PC-3 (cell line): ENCODE measurements around the gene FOXN3. TPM values are rescaled to one million over a fixed set of nuclear protein-coding genes. Genes with fewer than 3 reads are reported as not detected.

Experiments used
- ATAC-seq: fragments of 200-7000 bp; cut with Tn5 transposase; 2 replicates; pipeline ENCODE4 v1.9.1; 2020; ENCODE audit warnings: mild to moderate bottlenecking, moderate library complexity
- BruUV-seq: library from RNA; stranded (reverse); fragments of 400-500 nt; replicated peaks from 2 replicates; lab custom pipeline; 2021; lab: Mats Ljungman, UMichigan
- CTCF ChIA-PET: fragments of 300-600 bp; sonication (Branson Sonifier 250); formaldehyde crosslinking; loops from one replicate; lab custom pipeline; 2022; ENCODE audit warnings: antibody characterized with exemption; lab: Charles Lee
- POLR2A ChIA-PET: fragments of 300-600 bp; sonication (Branson Sonifier 250); formaldehyde crosslinking; loops from one replicate; lab custom pipeline; 2022; ENCODE audit warnings: antibody characterized with exemption; ENCODE audit not compliant: unreplicated experiment; lab: Charles Lee
- DNase-seq: peaks from one replicate; pipeline ENCODE4 v3.0.0-alpha.2; 2015
- H2AFZ ChIP-seq: fragments of 300-600 bp; sonication (generic); 2 replicates; pipeline ENCODE4 v1.6.0; 2016; ENCODE audit warnings: antibody characterized with exemption, low read length
- H3F3A ChIP-seq: fragments of 300-600 bp; sonication (generic); one replicate; pipeline ENCODE4 v1.6.0; 2017; ENCODE audit warnings: antibody characterized with exemption, low read length, control low read depth, mild to moderate bottlenecking; ENCODE audit not compliant: unreplicated experiment
- H3K27ac ChIP-seq: fragments of 300-600 bp; sonication (generic); 2 replicates; pipeline ENCODE4 v1.5.1; 2016; ENCODE audit warnings: mild to moderate bottlenecking, low read length
- H3K27me3 ChIP-seq: fragments of 300-600 bp; sonication (generic); 2 replicates; pipeline ENCODE4 v1.6.1; 2016; ENCODE audit warnings: low read length, mixed read lengths
- H3K36me3 ChIP-seq: fragments of 300-600 bp; sonication (generic); 2 replicates; pipeline ENCODE4 v1.6.1; 2016; ENCODE audit warnings: low read depth, mixed run types, low read length, mixed read lengths
- H3K4me1 ChIP-seq: fragments of 300-600 bp; sonication (generic); 2 replicates; pipeline ENCODE4 v1.5.1; 2016; ENCODE audit warnings: low read length; ENCODE audit not compliant: insufficient read depth
- H3K4me2 ChIP-seq: fragments of 300-600 bp; sonication (generic); 2 replicates; pipeline ENCODE4 v1.6.0; 2016; ENCODE audit warnings: low read length
- H3K4me3 ChIP-seq: fragments of 300-600 bp; sonication (generic); 2 replicates; pipeline ENCODE4 v1.5.1; 2016; ENCODE audit warnings: mild to moderate bottlenecking, low read length, mixed read lengths
- H3K79me2 ChIP-seq: fragments of 300-600 bp; sonication (generic); 2 replicates; pipeline ENCODE4 v1.6.1; 2017; ENCODE audit warnings: low read length, mixed read lengths
- H3K9ac ChIP-seq: fragments of 300-600 bp; sonication (generic); 2 replicates; pipeline ENCODE4 v1.6.0; 2016; ENCODE audit warnings: mild to moderate bottlenecking, low read length
- H3K9me2 ChIP-seq: fragments of 300-600 bp; sonication (generic); replicated peaks from 2 replicates; pipeline ENCODE4 v1.6.1; 2016; ENCODE audit warnings: mixed run types, low read length, mixed read lengths
- H3K9me3 ChIP-seq: fragments of 300-600 bp; sonication (generic); 2 replicates; pipeline ENCODE4 v1.6.1; 2016; ENCODE audit warnings: low read length, mixed read lengths
- H4K20me1 ChIP-seq: fragments of 300-600 bp; sonication (generic); 2 replicates; pipeline ENCODE4 v1.6.1; 2016; ENCODE audit warnings: low read length, mixed read lengths
- EZH2 ChIP-seq: fragments of 300-600 bp; sonication (generic); IDR thresholded peaks from one replicate; pipeline ENCODE4 v1.6.1; 2017; ENCODE audit warnings: antibody characterized with exemption, mild to moderate bottlenecking, low read length; ENCODE audit not compliant: unreplicated experiment
- EZH2phosphoT487 ChIP-seq: fragments of 300-600 bp; sonication (generic); IDR thresholded peaks from 2 replicates; pipeline ENCODE4 v1.6.1; 2018; ENCODE audit warnings: mild to moderate bottlenecking, antibody characterized with exemption, low read length, borderline replicate concordance
- intact Hi-C: fragments of 100-400 bp; cut with micrococcal nuclease; formaldehyde crosslinking; loops from 2 replicates; pipeline ENCODE4 v1.9.0; 2023
- total RNA-seq: library from RNA; depleted of rRNA; stranded (reverse); fragments of >200 nt; gene quantifications from 2 replicates; pipeline ENCODE4 v1.2.3, GENCODE V29; 2014
- TF ChIP-seq, protein P1 (sequence below): fragments of 300-600 bp; sonication (generic); conservative IDR thresholded peaks from 2 replicates; pipeline ENCODE4 v1.5.1; 2017; ENCODE audit warnings: antibody characterized with exemption, low read depth, mild to moderate bottlenecking, low read length

The FOXN3 gene
- total RNA-seq, 1 experiment from 2014 or later, result 13.3 TPM

DNA sequence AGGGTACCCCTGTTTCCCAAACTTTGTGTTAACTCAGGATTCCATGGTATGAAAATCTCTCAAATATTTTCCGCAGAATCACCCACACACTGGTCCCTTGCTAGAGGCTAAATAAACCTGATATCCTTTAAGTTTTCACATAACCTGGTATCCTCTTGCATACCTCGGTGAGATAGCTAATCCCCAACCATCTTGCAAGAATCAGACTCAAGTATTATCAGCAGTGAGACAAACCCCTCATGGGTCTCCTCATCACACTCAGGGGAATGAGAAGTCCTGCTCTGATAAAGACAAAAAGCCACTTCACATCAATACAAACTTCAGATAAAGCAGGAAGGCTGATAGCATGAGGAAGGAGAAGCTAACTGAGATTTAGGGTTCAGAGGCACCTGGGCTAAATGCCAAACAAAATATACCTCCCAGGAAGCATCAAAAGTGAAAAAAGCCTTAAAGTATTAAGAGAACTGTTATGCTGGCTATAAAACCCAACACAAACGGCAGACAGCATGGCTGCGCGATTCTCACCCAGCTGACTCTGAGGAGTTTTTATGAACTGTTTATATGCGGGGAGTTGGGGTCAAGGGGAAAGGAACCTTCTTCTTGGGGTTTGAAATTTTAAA, 96.5 kb downstream of the FOXN3 start:
- Histone ChIP-seq H3K4me3 (no peak overlapping the region), H3F3A (no peaks in the 10 kb centered on the region), H3K27ac (peak overlapping the region; percentile 55), H3K36me3 (no peaks in the 10 kb centered on the region), H4K20me1 (no peaks in the 10 kb centered on the region), H3K27me3 (no peaks in the 10 kb centered on the region), H3K9ac (no peak overlapping the region), H2AFZ (no peak overlapping the region), H3K9me2 (no peaks in the 10 kb centered on the region), H3K79me2 (no peaks in the 10 kb centered on the region), H3K4me1 (peaks cover 15% of the 10 kb centered on the region; the same call in 1 of the 2 replicates), H3K9me3 (no peaks in the 10 kb centered on the region), H3K4me2 (peak overlapping the region; percentile 32)
- TF ChIP-seq EZH2phosphoT487 (no peak), EZH2 (no peak)
- TF ChIP-seq, protein P1, sequence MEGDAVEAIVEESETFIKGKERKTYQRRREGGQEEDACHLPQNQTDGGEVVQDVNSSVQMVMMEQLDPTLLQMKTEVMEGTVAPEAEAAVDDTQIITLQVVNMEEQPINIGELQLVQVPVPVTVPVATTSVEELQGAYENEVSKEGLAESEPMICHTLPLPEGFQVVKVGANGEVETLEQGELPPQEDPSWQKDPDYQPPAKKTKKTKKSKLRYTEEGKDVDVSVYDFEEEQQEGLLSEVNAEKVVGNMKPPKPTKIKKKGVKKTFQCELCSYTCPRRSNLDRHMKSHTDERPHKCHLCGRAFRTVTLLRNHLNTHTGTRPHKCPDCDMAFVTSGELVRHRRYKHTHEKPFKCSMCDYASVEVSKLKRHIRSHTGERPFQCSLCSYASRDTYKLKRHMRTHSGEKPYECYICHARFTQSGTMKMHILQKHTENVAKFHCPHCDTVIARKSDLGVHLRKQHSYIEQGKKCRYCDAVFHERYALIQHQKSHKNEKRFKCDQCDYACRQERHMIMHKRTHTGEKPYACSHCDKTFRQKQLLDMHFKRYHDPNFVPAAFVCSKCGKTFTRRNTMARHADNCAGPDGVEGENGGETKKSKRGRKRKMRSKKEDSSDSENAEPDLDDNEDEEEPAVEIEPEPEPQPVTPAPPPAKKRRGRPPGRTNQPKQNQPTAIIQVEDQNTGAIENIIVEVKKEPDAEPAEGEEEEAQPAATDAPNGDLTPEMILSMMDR, result no peak
- intact Hi-C loops, result no loop called here
- BruUV-seq, result no TSS peak
- ChIA-PET POLR2A (interaction anchor here (0.6 to 0.7 kb wide), 2 partner anchors 19 to 57 kb away, joined by 3 to 12 read pairs; no protein-coding TSS in a partner anchor), CTCF (no interaction called here)
- DNase-seq (no peak), ATAC-seq (no peak)

DNA sequence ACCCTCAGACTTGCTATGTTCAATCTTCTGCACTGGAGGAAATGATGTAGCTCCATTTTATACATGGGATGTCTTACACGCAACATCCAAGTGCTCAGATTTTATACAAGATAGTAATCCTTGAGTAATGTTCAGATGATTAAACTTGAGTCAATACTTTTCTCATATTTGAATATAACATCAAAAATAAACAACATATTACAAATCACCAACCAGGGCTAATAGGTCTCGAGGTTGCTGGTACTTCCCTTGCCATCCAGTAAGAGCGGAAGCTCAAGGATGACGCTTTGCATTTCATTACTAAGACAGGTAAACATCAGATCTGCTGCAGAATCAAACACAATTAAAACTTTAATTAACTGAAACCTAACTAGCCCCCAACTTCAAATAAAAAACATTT, 97.3 kb downstream of the FOXN3 start:
- H3K4me3 ChIP-seq, result no peak overlapping the region
- no peaks in the 10 kb centered on the region for H3F3A ChIP-seq
- peak; percentile 70 for DNase-seq
- no peaks in the 10 kb centered on the region for H3K79me2 ChIP-seq
- no peak overlapping the region for H3K9ac ChIP-seq
- ATAC-seq, result peak; percentile 96
- no peaks in the 10 kb centered on the region for H3K9me2 ChIP-seq
- no TSS peak for BruUV-seq
- ChIA-PET POLR2A (interaction anchor here (0.5 to 0.7 kb wide), 5 partner anchors 20 to 495 kb away, joined by 3 to 12 read pairs (median 3); partner anchors contain the start of gene TTC8), CTCF (no interaction called here)
- H3K27me3 ChIP-seq, result no peaks in the 10 kb centered on the region
- H3K4me2 ChIP-seq, result peak overlapping the region; percentile 32
- no peaks in the 10 kb centered on the region for H3K9me3 ChIP-seq
- H2AFZ ChIP-seq, result no peak overlapping the region
- no peaks in the 10 kb centered on the region for H3K36me3 ChIP-seq
- TF ChIP-seq EZH2, result no peak
- TF ChIP-seq EZH2phosphoT487, result no peak
- TF ChIP-seq, protein P1, result no peak
- H4K20me1 ChIP-seq, result no peaks in the 10 kb centered on the region
- peaks cover 15% of the 10 kb centered on the region; the same call in 1 of the 2 replicates for H3K4me1 ChIP-seq
- intact Hi-C loops, result loop anchor here (2.0 kb wide), 1 partner anchor 15 kb away; no protein-coding TSS in a partner anchor
- peak overlapping the region; percentile 78 for H3K27ac ChIP-seq

DNA sequence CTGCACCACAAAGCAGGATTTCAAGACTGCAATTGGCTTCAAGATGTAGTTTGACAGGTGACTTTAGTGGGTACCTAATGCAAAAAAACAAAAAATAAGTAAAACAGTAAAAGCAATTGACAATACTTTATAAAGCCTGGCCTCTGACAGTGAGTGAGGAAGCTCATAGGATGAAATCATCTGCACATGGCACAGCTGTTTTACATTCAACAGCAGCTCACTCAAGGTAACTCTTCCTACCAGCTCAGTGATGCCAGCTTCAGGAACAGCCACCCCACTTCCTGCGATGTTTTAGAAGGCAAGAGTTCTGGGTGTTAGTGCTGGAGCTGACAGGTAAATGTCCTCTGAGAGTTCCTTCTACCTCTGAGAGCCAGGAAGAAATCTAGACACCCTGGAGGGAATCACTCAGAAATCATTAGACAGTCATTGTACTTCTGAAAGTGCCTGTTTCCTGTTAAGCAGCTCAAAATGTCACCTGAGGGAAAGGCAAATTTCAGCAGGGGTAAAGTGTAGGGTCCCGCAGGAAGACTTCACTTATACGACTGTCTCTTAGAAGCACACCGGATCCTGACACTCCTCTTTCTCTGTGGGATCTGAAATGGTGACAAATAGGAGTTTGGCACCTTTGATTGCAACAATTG, 99.9 kb downstream of the FOXN3 start:
- Histone ChIP-seq H3K9me3 (no peaks in the 10 kb centered on the region), H3K27ac (no peak overlapping the region), H3K27me3 (no peaks in the 10 kb centered on the region), H2AFZ (no peak overlapping the region), H4K20me1 (no peaks in the 10 kb centered on the region), H3K4me1 (peaks cover 15% of the 10 kb centered on the region; the same call in 1 of the 2 replicates), H3K79me2 (no peaks in the 10 kb centered on the region), H3K4me3 (no peak overlapping the region), H3F3A (no peaks in the 10 kb centered on the region), H3K9me2 (no peaks in the 10 kb centered on the region), H3K4me2 (no peak overlapping the region), H3K9ac (no peak overlapping the region), H3K36me3 (peaks cover 5% of the 10 kb centered on the region; the same call in 1 of the 2 replicates)
- DNase-seq, result no peak
- ATAC-seq, result no peak
- POLR2A ChIA-PET, result no interaction called here
- CTCF ChIA-PET, result no interaction called here
- no TSS peak for BruUV-seq
- intact Hi-C loops, result no loop called here
- TF ChIP-seq, protein P1, result no peak
- no peak for TF ChIP-seq EZH2phosphoT487
- TF ChIP-seq EZH2, result no peak
